Esophagus mucosa (tissue), 1 donor: ENCODE results near the gene SGTB. TPM values are rescaled to one million over a fixed set of nuclear protein-coding genes. Genes with fewer than 3 reads are reported as not detected.
"Not testable (repeated sequence)": the region's sequence is repeated elsewhere in the genome, so short reads cannot be mapped to it uniquely, and the experiment has no call there.

Experiments used
- ATAC-seq: fragments of 200-7000 bp; cut with Tn5 transposase; one replicate; pipeline ENCODE4 v1.9.1; 2020
- total RNA-seq: library from RNA; stranded (reverse); gene quantifications from one replicate; pipeline ENCODE4 v1.2.4, GENCODE V29; 2023
- donor health status: DM: yes; HTN: yes; CAD: no.

SGTB gene
- total RNA-seq, 1 donor from 2014 or later = 1.9 TPM

- ATAC-seq = not testable (repeated sequence)
Observed at GRCh38 chr5:65734196-65734775, 12.4 kb upstream of the SGTB start.

DNA sequence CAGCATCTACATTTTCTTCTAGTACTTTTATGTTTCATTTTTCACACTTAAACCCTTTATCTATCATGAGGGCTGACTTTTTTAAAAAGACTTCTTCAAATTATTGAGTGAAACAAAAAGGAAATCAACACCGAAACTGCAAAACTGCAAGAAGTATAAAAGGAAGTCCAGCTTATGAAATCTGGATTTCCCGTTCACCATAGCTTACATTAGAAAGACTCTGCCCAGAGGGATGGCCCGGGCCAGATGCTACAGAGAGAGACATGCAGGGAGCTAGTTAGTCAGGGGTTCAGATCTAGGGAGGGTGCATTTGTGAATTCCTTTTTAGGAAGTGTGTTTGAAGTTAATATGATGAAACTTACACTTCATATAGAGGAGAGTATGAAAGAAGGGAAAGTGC, 10.1 kb upstream of the SGTB start:
- ATAC-seq = not testable (repeated sequence)

- no peak for ATAC-seq
Observed at GRCh38 chr5:65730910-65731309, 9.0 kb upstream of the SGTB start.

DNA sequence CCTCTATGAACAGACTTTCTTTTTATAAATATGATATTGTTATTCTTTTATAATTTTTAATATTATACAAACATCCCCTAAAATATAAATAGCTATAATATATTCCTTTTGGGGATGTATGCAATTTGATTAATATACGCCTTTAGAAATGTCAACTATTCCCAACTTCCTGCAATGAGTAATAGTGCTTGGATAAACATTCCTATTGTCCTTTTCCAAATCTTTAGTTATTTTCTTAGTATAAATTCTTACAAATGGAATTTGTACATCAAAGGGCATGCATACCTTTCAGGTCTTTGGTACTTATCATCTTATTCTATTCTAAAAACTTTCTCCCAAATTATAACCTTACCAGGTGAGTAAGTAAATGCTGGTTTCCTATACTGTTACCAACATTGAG, 6.3 kb upstream of the SGTB start:
- no peak for ATAC-seq

- no peak for ATAC-seq
Observed at GRCh38 chr5:65727491-65728156, 5.7 kb upstream of the SGTB start.

GRCh38 chr5:65722575-65723403, 880 bp upstream of the SGTB start:
- peak; percentile 30 for ATAC-seq

DNA sequence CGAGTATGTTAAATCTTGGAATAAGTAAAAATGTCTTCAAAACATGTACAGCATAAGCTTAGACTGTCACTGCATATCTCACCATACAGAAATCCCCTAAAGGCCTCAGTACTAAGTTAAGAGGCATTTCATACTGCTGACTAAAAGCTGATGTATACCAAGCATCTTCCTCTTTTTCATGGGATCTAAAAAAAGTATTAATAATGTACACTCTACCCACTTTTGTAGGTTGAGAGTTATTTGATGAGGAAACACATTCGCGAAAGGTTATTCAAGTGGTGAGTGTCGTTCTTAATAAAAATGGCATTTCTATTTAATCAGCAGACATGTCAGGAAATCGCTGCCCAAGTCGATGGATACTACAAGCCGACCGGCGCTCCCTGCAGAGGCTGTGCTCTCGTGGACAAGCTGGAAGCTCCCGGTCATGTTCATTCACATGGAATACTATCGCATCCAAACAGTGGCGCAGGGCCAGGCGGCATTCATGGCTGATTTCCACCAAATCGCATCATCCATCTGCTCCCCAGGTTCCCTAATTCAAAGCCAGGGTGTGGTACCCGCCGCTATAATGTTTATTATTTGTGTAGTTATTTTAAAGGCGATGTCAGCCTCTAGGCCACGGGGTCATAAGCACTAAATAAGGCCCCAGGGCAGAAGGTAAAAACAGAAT, 724 bp downstream of the SGTB start:
- peak; percentile 1 for ATAC-seq

DNA sequence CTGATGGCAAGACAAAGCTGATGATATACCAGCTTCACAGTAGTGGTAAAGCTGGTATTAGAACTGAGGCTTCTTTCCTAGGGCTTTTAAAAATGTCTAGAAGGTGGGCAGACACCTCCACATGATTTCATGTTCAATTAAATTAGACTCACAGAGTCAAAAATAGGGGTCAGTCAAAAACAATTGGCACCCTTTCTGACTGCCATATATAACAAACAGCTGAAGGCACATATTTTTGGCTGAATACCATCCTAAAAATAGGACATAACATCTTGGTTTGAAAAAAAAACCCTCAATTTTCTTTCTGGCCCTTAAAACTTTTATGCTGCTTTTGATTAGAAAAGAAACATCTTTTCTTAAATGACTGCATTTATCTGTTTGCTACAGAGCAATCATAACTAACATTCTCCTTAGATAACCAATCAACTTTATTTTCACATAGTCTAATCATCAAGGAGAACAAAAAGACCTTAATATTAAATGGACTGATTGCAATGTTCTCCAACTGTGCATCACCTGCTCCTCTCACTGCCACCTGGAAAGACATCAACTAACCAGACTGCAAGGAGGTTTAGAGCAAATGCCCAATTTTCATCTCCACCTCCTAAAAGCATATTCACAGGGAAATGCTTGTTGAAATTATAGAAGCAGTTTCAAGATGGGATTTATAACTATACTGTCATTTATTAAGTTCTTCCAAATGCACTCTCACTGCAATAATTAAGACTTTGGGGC, 3.2 kb downstream of the SGTB start:
- ATAC-seq = no peak

DNA sequence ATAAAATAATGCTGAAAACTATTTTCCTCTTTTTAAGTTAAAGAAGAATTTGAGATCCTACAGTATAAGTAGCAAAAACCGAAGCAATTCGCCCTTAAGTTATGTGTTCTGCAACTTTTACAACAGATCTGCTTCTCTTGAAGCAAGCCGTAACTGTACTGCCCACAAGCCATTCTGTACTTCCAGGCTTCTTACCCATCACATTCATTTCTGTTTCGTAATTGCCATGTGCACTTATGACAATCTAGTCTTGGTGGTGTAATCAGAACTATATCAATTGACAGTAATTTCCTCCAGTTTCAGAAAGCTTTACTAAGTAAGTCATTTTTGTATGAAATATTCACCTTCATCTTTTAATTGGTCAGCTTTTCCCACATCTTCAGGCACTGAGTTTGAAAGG, 13.8 kb downstream of the SGTB start:
- ATAC-seq = no peak

GRCh38 chr5:65707663-65708062, 14.2 kb downstream of the SGTB start:
- ATAC-seq = no peak

- no peak for ATAC-seq
Observed at GRCh38 chr5:65704621-65705239, 17.2 kb downstream of the SGTB start.

DNA sequence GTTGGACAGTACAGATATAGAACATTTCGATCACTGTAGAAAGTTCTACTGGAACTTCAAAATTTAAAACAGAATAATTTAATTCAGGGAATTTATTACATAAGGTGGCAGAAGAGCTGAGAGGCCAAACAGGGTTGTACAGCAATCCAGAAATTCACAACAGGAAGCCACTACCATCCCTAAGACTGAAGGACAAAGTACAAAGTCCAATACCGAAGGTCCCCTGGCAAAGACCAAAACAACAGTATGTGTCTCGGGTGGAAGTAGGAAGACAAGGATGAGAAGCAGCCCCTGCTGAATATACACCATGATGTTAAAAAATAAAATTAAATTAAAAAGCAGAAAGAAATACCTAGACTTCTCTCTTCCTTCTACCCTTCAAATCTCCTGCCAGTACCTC, 19.9 kb downstream of the SGTB start:
- ATAC-seq = no peak

GRCh38 chr5:65699338-65699737, 22.6 kb downstream of the SGTB start:
- ATAC-seq = no peak

DNA sequence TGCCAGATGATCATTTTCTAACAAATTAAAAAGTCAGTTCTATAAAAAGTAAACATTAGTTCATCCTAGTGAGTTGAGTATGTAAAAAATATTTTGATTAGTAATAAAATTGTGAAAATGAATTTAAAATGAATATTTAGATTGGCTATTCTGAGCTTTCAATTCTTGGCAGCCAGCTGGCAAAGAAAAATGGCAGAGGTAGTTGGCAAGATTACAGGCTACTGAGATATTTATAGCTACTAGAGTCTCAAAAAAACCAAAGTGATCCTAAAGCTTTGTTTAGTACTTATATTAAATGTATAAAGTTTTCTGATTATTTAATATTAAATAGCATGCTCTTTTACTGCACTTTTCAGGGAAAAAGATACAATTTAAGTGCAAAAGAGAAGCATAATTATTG, 25.0 kb downstream of the SGTB start:
- no peak for ATAC-seq

DNA sequence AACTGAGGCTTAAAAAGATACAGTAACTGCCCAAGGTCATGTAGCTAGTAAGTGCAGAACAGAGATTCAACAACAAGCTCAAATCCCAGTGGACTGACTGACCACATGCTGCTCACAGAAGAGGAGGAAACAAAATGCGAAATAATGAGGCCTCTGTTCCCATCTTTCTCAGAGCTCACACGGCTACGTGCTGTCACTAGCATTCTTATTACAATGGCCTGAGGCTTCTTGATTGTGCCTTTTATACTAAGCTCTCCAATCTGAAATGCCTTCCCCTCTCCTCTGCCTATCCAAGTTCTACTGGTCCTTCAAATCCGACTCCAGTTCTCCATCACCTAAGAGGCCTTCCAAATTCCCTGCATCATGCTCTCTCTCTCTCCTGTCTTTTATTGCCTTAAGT, 26.0 kb downstream of the SGTB start:
- ATAC-seq = no peak

DNA sequence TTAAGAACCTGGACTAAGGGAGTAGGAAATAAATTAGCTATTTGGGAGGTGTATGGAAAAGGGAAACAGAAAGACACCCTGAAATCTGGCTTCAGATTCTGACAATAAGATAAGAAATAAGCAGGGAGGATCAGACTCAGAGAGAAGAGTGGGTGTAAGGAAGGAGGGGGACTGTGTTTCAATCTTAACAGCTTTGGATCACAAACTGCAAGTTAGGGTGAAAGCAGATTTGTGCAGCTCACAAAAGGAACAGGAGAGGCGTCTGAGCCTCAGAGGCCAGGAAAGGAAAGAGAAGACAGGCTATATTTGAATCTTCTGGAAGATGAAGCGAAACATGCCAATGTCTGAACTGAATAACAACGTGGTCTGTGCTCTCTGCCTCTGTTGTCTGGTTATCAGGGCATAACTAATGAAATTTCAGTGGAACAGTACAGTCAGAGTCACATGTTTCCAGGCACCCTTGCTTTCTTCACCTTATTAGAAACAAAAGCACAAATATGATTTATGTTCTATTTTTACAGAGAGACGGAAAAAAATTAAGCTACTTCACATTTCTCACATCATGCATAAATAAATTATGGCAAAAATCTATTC, 26.6 kb downstream of the SGTB start:
- no peak for ATAC-seq

DNA sequence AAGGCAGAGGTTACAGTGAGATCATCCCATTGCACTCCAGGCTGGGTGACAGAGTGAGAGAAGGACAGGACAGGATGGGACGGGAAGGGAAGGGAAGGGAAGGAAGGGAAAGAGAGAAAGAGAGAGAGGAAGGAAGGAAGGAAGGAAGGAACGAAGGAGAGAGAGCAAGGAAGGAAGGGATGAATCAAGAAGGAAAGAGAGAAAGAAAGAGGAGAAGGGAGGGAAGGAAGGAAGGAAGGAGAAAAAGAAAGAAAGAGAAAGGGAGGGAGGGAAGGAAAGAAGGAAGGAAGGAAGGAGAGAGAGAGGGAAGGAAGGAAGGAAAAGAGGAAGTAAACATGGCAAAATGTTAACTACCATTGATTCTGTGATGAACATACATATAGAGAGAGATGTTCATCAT, 28.8 kb downstream of the SGTB start:
- ATAC-seq = no peak

DNA sequence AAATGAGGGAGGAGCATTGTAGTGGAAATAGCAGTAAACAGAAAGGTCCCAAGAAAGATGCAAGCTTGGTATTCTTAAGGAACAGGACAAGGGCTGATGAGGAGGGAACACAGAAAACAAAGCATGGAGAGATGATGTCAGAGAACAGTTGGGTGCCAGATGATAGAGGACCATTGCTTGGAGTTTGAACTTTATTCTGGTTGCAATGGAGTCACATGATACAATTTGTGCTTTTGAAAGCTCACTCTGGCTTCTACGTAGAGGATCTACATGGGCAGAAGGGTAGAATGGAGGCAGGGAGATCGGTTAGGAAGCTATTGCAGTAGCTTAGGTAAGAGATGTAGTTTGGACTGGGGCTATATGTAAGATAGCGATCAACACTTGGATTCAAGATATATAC, 39.8 kb downstream of the SGTB start:
- no peak for ATAC-seq

- ATAC-seq = not testable (repeated sequence)
Observed at GRCh38 chr5:65676056-65676455, 45.9 kb downstream of the SGTB start.

- no peak for ATAC-seq
Observed at GRCh38 chr5:65674749-65675148, 47.2 kb downstream of the SGTB start.

DNA sequence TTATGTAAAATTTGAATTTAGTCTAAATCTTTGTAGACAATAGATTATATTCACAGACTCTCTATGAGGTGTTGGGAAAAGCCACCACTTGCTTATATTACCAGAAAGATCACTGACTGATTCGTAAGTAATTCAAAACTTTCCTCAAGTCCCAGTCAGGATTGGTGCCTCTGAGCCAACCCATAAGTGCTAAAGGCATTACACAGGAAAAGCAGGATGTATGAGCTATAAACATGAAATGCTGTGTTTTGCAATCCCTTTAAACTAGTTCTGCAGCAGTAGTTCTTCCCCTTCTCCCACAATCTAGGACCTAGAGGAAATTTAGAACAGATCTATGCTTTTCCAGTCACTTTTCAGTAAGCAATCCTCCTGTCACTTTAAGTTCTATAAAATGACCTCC, 49.1 kb downstream of the SGTB start:
- ATAC-seq = peak; percentile 72

GRCh38 chr5:65668696-65669095, 53.2 kb downstream of the SGTB start:
- ATAC-seq = no peak
